Omental fat pad (tissue), 4 donors: Measurements from ENCODE around the gene MYO10. TPM values are rescaled to one million over a fixed set of nuclear protein-coding genes. Genes with fewer than 3 reads are reported as not detected.

Experiments used
- ATAC-seq: fragments of 150-250 bp; one replicate; pipeline ENCODE4 v1.9.1; 2016; ENCODE audit warnings: mild to moderate bottlenecking, moderate library complexity; ENCODE audit not compliant: low FRiP score
- DNase-seq: peaks from one replicate; pipeline ENCODE4 v3.0.0-alpha.2; 2019; ENCODE audit warnings: low spot score
- total RNA-seq, 4 donors: library from RNA; depleted of rRNA; stranded (reverse); fragments of >200 nt; gene quantifications; one replicate each; pipeline ENCODE4 v1.1.0, GENCODE V29; 2016
- TF ChIP-seq, protein P1 (sequence below), 3 donors: fragments of 450-650 bp; IDR thresholded peaks; one replicate each; pipeline ENCODE4 v1.5.1; 2016 to 2017; ENCODE audit warnings: antibody characterized with exemption in 3 of 3, mild to moderate bottlenecking in 3 of 3, moderate library complexity in 2 of 3

The MYO10 gene
- total RNA-seq, 4 donors from 2014 or later = 12.1 to 35.8 (median 17.7) TPM

DNA sequence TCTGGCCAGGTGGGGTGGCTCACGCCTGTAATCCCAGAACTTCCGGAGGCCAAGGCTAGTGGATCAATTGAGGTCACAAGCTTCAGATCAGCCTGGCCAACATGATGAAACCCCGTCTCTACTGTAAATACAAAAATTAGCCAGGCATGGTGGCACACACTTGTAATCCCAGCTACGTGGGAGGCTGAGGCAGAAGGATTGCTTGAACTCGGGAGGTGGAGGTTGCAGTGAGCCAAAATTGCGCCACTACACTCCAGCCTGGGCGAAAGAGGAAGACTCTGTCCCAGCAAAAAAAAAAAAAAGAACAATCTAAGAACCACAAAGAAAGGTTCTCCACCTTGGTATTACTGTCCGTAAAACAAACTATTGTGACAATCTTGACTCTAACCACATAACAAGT, 9.7 kb downstream of the MYO10 start:
- TF ChIP-seq, protein P1, sequence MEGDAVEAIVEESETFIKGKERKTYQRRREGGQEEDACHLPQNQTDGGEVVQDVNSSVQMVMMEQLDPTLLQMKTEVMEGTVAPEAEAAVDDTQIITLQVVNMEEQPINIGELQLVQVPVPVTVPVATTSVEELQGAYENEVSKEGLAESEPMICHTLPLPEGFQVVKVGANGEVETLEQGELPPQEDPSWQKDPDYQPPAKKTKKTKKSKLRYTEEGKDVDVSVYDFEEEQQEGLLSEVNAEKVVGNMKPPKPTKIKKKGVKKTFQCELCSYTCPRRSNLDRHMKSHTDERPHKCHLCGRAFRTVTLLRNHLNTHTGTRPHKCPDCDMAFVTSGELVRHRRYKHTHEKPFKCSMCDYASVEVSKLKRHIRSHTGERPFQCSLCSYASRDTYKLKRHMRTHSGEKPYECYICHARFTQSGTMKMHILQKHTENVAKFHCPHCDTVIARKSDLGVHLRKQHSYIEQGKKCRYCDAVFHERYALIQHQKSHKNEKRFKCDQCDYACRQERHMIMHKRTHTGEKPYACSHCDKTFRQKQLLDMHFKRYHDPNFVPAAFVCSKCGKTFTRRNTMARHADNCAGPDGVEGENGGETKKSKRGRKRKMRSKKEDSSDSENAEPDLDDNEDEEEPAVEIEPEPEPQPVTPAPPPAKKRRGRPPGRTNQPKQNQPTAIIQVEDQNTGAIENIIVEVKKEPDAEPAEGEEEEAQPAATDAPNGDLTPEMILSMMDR (IDR thresholded peaks at IDR 0.05) = no peak
- no peak for ATAC-seq
- DNase-seq = no peak

DNA sequence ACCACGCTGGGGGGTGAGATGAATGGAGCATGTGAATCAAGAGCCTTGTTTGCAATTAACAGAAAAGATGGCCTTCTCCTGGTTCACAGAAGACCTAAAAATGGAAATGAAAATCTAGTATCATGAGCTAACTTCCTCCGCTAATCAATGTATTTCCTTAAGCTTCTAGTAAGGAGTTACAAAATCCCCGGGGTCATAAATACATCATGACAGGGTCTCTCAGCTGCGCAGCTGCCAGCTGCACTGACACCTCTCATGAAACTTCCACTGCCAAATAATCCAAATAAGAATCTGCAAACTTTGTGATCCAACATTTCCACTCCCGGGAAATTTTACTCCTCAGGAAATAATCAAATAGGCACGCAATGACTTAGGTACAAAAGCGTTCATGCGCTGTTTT, 11.9 kb downstream of the MYO10 start:
- TF ChIP-seq, protein P1 (IDR thresholded peaks at IDR 0.05) = no peak
- no peak for DNase-seq
- no peak for ATAC-seq

DNA sequence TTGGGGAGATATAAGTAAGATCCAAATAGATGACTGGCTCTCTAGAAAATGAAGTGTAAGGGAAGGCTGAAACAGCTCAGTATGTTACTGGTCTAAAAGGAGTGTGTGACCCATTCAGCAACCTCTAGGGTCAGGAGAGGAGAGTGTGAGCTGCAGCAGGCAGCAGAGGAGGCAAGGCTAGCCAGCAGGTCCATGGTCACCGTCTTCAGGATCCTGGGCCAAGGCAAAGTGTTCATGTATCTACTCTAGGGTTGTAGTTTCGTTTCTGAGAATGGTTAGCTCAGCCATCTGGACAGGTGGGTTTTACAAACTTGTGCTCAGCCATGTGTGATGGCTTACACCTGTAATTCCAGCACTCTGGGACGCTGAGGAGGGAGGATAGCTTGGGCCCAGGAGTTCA, 13.7 kb downstream of the MYO10 start:
- DNase-seq = no peak
- TF ChIP-seq, protein P1 (IDR thresholded peaks at IDR 0.05) = no peak
- no peak for ATAC-seq

DNA sequence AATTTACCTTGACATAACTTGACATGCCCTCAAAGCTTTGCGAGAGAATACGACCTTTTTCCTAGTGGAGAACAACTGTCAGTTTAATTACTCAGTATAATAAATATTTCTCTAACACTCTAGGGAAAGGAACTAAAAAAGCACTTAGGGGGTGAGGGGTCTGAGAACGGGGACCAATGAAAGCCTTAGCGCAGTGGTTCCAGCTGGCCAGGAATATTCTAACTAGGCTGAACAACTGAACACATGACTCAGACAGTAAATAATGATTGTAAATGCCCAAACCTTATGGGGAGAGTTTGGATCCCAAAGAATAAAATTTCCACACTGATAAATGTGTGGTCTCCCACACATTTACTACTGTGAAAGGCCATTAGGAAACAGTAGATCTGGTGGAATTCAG, 14.9 kb downstream of the MYO10 start:
- TF ChIP-seq, protein P1 (IDR thresholded peaks at IDR 0.05) = no peak
- DNase-seq = no peak
- ATAC-seq = no peak

DNA sequence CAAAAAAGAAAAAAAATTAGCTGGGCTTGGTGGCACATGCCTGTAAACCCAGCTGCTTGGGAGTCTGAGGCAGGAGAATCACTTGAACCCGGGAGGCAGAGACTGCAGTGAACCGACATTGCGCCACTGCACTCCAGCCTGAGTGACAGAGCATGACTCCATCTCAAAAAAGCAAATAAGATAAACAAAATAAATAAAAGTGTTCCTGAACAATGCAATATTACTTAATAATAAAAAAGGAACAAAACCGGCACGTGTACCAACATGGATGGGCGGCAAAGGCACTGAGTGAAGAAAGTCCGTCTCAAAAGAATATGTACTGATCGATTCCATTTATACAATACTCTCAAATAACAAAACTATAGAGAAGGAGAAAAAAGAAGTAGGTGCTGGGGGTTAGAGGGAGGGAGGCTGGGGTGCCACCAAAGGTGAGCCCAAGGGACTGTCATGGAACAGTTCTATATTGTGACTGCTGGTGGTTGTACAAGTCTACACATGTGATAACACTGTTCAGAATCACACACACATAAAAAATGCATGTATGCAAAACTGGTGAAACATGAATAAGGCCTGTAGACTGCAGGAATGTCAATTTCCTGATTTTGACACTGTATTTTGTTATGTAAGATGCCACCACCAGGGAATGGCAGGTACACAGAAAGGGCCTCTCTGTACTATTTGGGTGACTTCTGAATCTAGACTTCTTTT, 15.8 kb downstream of the MYO10 start:
- TF ChIP-seq, protein P1 (IDR thresholded peaks at IDR 0.05) = no peak
- DNase-seq = no peak
- ATAC-seq = no peak

DNA sequence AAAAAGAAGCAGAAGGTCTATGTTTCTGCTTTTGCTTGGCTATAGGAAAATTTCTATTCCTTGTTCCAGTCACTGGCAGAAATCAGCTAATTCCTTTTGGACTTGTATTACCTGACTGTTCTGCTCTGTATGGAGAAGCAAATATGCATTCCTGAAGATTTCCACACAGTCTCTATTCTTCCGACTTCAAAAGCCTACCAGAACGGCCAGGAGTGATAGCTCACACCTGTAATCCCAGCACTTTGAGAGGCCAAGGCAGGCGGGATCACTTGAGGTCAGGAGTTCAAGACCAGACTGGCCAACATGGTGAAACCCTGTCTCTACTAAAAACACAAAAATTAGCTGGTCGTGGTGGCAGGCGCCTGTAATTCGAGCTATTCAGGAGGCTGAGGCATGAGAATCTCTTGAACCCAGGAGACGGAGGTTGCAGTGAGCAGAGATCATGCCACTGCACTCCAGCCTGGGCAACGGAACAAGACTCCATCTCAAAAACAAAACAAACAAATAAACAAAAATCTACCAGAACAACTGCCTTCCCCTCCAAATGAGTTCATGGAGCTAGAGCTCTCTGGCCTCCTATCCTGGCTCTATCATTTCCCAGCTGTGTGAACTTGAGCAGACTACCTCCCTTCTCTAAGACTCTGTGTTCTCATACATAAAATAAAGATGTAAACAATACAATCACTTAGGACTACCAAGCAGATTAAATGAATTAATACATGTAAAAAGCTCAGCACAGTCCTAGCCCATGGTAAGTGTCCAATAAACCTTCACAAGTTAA, 17.0 kb downstream of the MYO10 start:
- no peak for ATAC-seq

More for the DNA sequence above, 17.0 kb downstream of the MYO10 start:
- DNase-seq = no peak
- TF ChIP-seq, protein P1 (IDR thresholded peaks at IDR 0.05) = no peak
